SK-N-MC (cell line): ENCODE data around the gene HOXB1.

Source experiments
- EZH2 ChIP-seq: fragments of 200-600 bp; sonication (generic); IDR thresholded peaks from one replicate; pipeline ENCODE4 v1.6.1; 2017; ENCODE audit warnings: antibody characterized with exemption
- FOXP2 ChIP-seq: optimal IDR thresholded peaks from 2 replicates; pipeline ENCODE3; 2011; ENCODE audit warnings: mild to moderate bottlenecking, moderate library complexity; ENCODE audit not compliant: insufficient read depth; ENCODE audit errors: extremely low read length, control extremely low read depth
- POLR2AphosphoS5 ChIP-seq: IDR thresholded peaks from 2 replicates; pipeline ENCODE4 v1.6.1; 2012; ENCODE audit warnings: mild to moderate bottlenecking, low read depth, low read length, borderline replicate concordance

DNA sequence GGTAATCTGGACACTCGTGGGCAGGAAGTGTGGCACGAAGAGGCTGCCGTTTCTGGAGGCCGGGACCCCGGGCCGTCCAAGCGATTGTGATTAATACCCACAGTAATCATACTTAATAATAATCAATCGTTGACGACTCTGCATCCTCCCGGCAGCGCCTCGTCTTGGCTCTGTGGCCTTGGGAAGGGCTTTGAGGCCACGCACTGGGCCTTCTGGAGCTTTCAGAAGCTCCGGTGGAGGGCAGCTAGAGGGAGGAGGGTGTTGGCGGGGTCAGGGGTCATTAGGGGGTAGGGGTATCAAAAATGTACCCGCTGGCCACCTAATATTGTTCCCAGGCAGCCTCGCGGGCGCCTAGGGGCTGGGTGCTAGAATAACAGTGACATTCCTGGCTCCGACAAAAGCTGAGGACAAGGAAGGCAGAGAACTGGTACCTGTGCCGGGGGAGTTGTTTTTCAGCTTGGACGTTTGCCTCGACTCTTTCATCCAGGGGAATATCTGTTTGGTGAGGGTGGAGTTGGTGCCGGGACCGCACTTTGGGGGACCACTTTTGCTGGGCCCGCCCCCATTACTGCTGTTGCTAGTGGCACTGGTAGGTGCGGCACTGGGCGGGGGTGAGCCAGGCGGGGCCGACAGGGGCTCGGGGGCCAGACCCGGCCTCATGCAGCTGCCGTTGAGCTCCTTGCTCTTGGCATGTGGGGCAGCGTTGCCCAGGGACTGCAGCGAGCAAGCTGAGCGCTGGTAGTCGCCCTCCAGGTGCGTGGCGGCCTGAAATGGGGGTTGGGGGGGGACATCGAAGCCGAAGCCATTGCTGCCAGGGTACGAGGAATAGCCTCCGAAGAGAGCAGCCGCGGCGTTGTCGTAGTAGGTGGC, 21.0 kb upstream of the HOXB1 start:
- TF ChIP-seq POLR2AphosphoS5 (no peak), EZH2 (no peak), FOXP2 (no peak)
